ENCODE data around the gene OR51B2. TPM values are rescaled to one million over a fixed set of nuclear protein-coding genes. Genes with fewer than 3 reads are reported as not detected.

The OR51B2 gene
- total RNA-seq, 1 experiment from 2014 or later = not detected

- in situ Hi-C loops (cut with HindIII; ENCODE audit: low pct_unique_long_range_greater_than_20kb, low sequenced_read_pairs) (no loop called here), intact Hi-C loops (cut with micrococcal nuclease; ENCODE audit: unreplicated experiment) (no loop called here)
Observed at GRCh38 chr11:5351208-5351607, 27.1 kb upstream of the OR51B2 start, which contains the start of gene OR51B6. Gene OR51B6 (plus strand): TSS chr11:5351508. CDS start chr11:5351508, 0 bp downstream.

GRCh38 chr11:5349550-5349949 is 25.5 kb upstream of the OR51B2 start:
- H3K27ac ChIP-seq (ENCODE audit: low read length) = no peak overlapping the region
- TF ChIP-seq TCF7L2 (IDR thresholded peaks at IDR 0.05; ENCODE audit: low read depth, low read length) = no peak
- no peak for TF ChIP-seq CTCF (IDR thresholded peaks at IDR 0.05)
- TF ChIP-seq REST (IDR thresholded peaks at IDR 0.05; ENCODE audit: insufficient read depth in 1 of 2, low read depth in 2 of 2, low read length in 1 of 2) = no peak
- TF ChIP-seq POLR2AphosphoS5 (IDR thresholded peaks at IDR 0.05; ENCODE audit: low read depth, low read length) = no peak
- TF ChIP-seq SIN3A (IDR thresholded peaks at IDR 0.05; ENCODE audit: borderline replicate concordance, insufficient read depth, low read depth, low read length) = no peak
- H3K4me3 ChIP-seq (ENCODE audit: low read depth in 2 of 2, low read length in 2 of 2) = no peak overlapping the region
- ChIA-PET CTCF (no interaction called here), POLR2A (no interaction called here)
- BruUV-seq (replicated peaks) = no TSS peak
- in situ Hi-C loops (cut with HindIII; ENCODE audit: low pct_unique_long_range_greater_than_20kb, low sequenced_read_pairs) (no loop called here), intact Hi-C loops (cut with micrococcal nuclease; ENCODE audit: unreplicated experiment) (no loop called here)
- no peak for DNase-seq (ENCODE audit: low read depth, low spot score)
- ATAC-seq = no peak
- H3K36me3 ChIP-seq (ENCODE audit: control insufficient read depth, insufficient read depth, low read length) = no peaks in the 10 kb centered on the region
- no peaks in the 10 kb centered on the region for H3K9me3 ChIP-seq (ENCODE audit: control insufficient read depth, insufficient read depth, low read depth, low read length)
- no peaks in the 10 kb centered on the region; the same call in 1 of the 2 replicates for H3K27me3 ChIP-seq (ENCODE audit: control insufficient read depth, insufficient read depth, low read length)
- no peaks in the 10 kb centered on the region for H3K4me1 ChIP-seq (ENCODE audit: control insufficient read depth, insufficient read depth, low read length)

More at GRCh38 chr11:5351208-5351607, 27.1 kb upstream of the OR51B2 start, which contains the start of gene OR51B6:
- ChIA-PET POLR2A (no interaction called here), CTCF (no interaction called here)
- H3K9me3 ChIP-seq (ENCODE audit: control insufficient read depth, insufficient read depth, low read depth, low read length) = no peaks in the 10 kb centered on the region
- ATAC-seq = no peak
- no peak for DNase-seq (ENCODE audit: low read depth, low spot score)
- no TSS peak for BruUV-seq (replicated peaks)
- H3K4me1 ChIP-seq (ENCODE audit: control insufficient read depth, insufficient read depth, low read length) = no peaks in the 10 kb centered on the region
- H3K4me3 ChIP-seq (ENCODE audit: low read depth in 2 of 2, low read length in 2 of 2) = no peak within 1 kb of the TSS
- no peak for TF ChIP-seq CTCF (IDR thresholded peaks at IDR 0.05)
- no peak for TF ChIP-seq SIN3A (IDR thresholded peaks at IDR 0.05; ENCODE audit: borderline replicate concordance, insufficient read depth, low read depth, low read length)
- TF ChIP-seq TCF7L2 (IDR thresholded peaks at IDR 0.05; ENCODE audit: low read depth, low read length) = no peak
- TF ChIP-seq REST (IDR thresholded peaks at IDR 0.05; ENCODE audit: insufficient read depth in 1 of 2, low read depth in 2 of 2, low read length in 1 of 2) = no peak
- TF ChIP-seq POLR2AphosphoS5 (IDR thresholded peaks at IDR 0.05; ENCODE audit: low read depth, low read length) = no peak
- H3K36me3 ChIP-seq (ENCODE audit: control insufficient read depth, insufficient read depth, low read length) = no peaks in the 10 kb centered on the region
- H3K27ac ChIP-seq (ENCODE audit: low read length) = no peak within 1 kb of the TSS
- no peaks in the 10 kb centered on the region; the same call in 1 of the 2 replicates for H3K27me3 ChIP-seq (ENCODE audit: control insufficient read depth, insufficient read depth, low read length)

All from Panc1 (cell line).